Measurements from ENCODE around the gene KRTAP10-11. TPM values are rescaled to one million over a fixed set of nuclear protein-coding genes. Genes with fewer than 3 reads are reported as not detected.

KRTAP10-11 gene
- total RNA-seq, 1 donor from 2014 or later = not detected

DNA sequence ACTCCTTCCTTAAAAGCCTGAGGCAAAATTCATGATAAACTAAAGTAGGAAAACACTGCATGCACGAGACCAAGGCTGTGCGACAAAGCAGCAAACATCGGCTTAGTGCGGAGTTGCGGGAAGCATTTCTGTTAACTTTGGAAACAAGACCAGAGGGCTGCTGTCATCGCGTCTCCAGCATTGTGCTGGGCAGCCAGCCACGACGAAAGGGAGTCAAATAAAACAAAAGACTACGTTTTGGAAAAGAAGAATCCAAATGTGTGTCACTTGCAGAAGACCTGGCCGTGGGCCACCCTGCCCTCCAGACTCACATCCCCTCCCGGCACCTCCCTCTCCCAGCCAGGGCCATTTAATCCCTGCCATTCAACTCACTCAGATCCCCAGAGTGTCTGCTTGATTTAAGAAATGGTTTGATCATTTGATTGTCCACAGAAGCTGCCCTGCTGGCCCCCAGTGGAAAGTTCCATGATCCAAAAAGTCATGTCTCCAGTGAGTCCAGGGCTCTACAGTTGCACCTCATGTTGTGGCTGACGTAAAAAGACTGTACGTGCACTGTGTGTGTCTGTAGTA lies 2.4 kb upstream of the KRTAP10-11 start:
- Histone ChIP-seq H3K36me3 (ENCODE audit: control insufficient read depth, insufficient read depth, low read length) (no peaks in the 10 kb centered on the region), H3K4me3 (ENCODE audit: low read depth, low read length) (no peak overlapping the region), H3K27me3 (ENCODE audit: control insufficient read depth, insufficient read depth, low read length) (no peaks in the 10 kb centered on the region)
- peak; percentile 83 for FAIRE-seq
- TF ChIP-seq, protein P1, sequence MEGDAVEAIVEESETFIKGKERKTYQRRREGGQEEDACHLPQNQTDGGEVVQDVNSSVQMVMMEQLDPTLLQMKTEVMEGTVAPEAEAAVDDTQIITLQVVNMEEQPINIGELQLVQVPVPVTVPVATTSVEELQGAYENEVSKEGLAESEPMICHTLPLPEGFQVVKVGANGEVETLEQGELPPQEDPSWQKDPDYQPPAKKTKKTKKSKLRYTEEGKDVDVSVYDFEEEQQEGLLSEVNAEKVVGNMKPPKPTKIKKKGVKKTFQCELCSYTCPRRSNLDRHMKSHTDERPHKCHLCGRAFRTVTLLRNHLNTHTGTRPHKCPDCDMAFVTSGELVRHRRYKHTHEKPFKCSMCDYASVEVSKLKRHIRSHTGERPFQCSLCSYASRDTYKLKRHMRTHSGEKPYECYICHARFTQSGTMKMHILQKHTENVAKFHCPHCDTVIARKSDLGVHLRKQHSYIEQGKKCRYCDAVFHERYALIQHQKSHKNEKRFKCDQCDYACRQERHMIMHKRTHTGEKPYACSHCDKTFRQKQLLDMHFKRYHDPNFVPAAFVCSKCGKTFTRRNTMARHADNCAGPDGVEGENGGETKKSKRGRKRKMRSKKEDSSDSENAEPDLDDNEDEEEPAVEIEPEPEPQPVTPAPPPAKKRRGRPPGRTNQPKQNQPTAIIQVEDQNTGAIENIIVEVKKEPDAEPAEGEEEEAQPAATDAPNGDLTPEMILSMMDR (IDR thresholded peaks at IDR 0.05; ENCODE audit: insufficient read depth, low read length, severe bottlenecking) = no peak
- DNase-seq (ENCODE audit: low read depth) = no peak

DNA sequence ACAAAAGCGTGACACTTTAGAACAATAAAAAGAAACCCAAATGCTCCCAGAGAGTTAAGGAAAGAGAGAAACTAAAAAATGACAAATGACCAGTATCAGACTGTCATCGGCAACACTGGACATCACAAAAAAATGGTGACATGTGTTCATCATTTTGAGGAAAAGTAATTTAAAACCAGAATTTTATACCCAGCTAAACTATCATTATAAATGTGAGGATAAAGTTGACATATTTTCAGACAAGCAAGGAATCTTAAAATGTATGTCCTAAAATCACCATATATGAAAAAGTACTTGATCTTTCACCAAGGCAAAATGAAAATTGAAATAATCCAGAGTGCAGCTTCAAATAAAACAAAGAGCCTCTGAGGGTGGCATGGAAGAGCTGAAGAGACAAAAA lies 1.3 kb upstream of the KRTAP10-11 start:
- H3K4me3 ChIP-seq (ENCODE audit: low read depth, low read length) = no peak overlapping the region
- FAIRE-seq = no peak
- TF ChIP-seq, protein P1 (IDR thresholded peaks at IDR 0.05; ENCODE audit: insufficient read depth, low read length, severe bottlenecking) = no peak
- no peak for DNase-seq (ENCODE audit: low read depth)
- H3K36me3 ChIP-seq (ENCODE audit: control insufficient read depth, insufficient read depth, low read length) = no peaks in the 10 kb centered on the region
- no peaks in the 10 kb centered on the region for H3K27me3 ChIP-seq (ENCODE audit: control insufficient read depth, insufficient read depth, low read length)

DNA sequence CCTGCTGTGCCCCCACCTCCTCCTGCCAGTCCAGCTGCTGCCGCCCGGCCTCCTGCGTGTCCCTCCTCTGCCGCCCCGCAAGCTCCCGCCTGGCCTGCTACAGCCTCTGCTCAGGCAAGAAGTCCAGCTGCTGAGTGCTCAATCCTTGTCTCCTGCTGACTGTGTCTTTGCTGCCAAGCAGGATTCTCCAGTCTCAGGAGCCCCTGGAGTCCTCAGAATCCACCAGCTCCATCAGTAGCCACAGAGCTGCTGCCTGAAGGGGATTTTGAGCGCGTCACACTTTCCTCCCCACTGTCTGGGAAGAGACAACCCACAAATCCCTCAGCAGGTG lies 973 bp downstream of the KRTAP10-11 start:
- TF ChIP-seq, protein P1 (IDR thresholded peaks at IDR 0.05; ENCODE audit: insufficient read depth, low read length, severe bottlenecking) = no peak
- H3K27me3 ChIP-seq (ENCODE audit: control insufficient read depth, insufficient read depth, low read length) = no peaks in the 10 kb centered on the region
- no peak overlapping the region for H3K4me3 ChIP-seq (ENCODE audit: low read depth, low read length)
- FAIRE-seq (no peak), DNase-seq (ENCODE audit: low read depth) (no peak)
- no peaks in the 10 kb centered on the region for H3K36me3 ChIP-seq (ENCODE audit: control insufficient read depth, insufficient read depth, low read length)

DNA sequence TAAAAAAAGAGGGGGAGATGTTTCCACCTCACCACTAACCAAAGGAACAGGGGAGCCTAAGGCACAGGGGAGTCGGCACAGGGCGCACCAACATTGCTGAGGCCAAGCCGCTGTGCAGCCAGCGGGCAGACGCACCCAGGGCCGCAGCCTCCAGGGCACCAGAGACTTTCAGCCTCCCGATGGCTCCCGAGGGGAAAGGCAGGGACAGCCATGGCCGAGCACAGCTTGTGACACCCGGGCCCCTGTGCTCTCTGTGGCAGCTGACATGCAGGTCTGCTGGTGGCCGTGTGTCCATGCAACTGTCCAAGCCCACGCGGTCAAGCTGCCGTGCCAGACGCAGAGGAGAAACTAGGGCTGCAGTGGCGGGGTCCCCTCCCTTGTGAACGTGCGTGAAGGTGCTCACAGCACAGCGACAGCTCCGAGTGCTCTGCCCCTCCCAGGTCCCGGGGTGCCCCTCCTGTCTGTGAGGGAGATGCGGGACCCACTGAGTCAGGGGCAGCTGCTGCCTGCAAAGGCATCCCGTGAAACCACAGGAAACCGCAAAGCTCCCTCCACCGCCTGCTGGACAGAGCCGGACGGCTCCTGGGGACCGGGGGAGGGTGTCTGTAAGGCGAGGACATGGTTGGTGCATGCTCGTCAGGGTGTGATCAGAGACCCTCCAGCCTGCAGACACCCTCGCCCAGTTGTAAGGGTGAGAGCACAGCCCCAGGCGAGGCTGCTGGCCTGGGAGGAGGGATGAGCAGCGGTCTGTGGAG lies 2.5 kb downstream of the KRTAP10-11 start:
- Histone ChIP-seq H3K27me3 (ENCODE audit: control insufficient read depth, insufficient read depth, low read length) (no peaks in the 10 kb centered on the region), H3K4me3 (ENCODE audit: low read depth, low read length) (no peak overlapping the region)
- no peak for DNase-seq (ENCODE audit: low read depth)

DNA sequence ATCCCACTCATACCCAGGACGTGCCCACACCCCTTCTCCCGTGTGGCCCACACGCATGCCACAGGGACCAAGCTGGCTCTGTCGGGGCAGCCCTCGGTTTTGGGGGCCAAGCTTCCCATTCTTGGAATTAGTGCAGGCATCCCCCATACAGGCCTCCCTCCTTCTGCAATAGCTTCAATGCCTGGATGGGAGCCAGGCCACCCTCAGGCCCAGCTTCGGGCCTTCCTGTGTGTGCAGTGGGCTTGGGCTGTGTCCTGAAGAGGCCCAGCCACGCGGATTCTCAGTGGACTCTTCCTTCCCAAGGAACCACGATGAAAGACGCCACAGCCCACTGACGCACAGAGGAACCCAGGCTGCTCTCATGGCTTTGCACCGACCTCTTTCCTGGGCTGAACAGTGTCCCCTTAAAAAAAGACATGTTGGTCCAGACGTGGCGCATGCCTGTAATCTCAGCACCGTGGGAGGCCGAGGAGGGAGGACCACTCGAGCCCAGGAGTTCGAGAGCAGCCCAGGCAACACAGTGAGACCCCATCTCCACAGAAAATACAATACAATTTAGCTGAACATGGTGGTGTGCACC lies 3.4 kb downstream of the KRTAP10-11 start:
- FAIRE-seq (no peak), DNase-seq (ENCODE audit: low read depth) (no peak)
- TF ChIP-seq, protein P1 (IDR thresholded peaks at IDR 0.05; ENCODE audit: insufficient read depth, low read length, severe bottlenecking) = no peak
- no peak overlapping the region for H3K4me3 ChIP-seq (ENCODE audit: low read depth, low read length)
- no peaks in the 10 kb centered on the region for H3K27me3 ChIP-seq (ENCODE audit: control insufficient read depth, insufficient read depth, low read length)
- H3K36me3 ChIP-seq (ENCODE audit: control insufficient read depth, insufficient read depth, low read length) = no peaks in the 10 kb centered on the region

More for the DNA sequence above, 2.5 kb downstream of the KRTAP10-11 start:
- TF ChIP-seq, protein P1 (IDR thresholded peaks at IDR 0.05; ENCODE audit: insufficient read depth, low read length, severe bottlenecking) = no peak
- no peak for FAIRE-seq
- H3K36me3 ChIP-seq (ENCODE audit: control insufficient read depth, insufficient read depth, low read length) = no peaks in the 10 kb centered on the region
